HTR-8/SVneo (cell line): ENCODE measurements around the gene ATXN10.

Source experiments
- DNase-seq: peaks from one replicate; pipeline ENCODE4 v3.0.0; 2011; ENCODE audit warnings: low spot score, mixed read lengths; ENCODE audit not compliant: insufficient read length
- FAIRE-seq: peaks from 2 replicates; lab custom pipeline; 2011; peaks lifted over from hg19 to GRCh38; lab: Jason Lieb, UNC

Gene ATXN10

DNA sequence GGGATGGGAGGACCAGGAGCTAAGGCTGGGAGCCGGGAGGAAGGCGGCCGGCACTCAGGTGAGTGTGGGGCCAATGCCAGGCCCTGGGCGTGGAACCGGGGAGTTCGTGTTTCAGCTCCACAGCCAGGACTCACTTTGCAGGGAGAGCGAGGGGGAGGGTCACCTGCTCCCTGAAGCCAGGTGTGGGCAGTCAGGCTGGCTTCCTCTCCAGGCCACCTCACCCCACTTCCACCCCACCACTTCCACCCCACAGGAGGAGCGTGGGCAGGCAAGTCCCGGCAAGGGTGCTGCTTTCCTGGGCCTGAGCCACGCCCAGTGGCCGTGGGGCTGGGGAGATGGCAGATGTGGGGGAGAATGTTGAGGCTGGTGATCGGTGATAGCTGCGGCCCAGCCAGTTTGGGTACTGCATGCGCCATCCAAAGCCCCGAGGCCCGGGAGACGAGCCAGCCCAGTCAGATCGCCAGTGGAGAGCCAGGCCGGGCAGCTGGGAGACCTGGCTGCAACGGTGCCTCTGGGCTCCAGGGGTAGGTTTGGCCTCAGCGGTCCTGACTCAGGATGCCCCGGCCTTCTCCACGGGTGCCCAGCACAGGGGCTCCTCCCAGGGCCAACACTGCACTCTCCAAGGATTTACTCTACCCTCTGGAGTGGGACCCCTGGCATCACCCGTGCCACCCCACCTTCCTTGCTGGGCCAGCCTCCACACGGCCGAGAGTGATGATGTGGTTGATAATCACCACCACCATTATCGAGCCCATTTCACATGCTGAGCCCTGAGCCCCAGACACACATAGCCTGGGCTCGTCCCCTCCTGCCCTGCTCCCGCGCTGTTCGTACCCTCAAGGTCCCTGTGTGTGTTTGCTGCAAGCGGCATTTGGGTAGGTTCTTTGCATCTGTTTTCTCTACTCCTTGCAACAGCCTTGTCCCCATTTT, 211.5 kb downstream of the ATXN10 start:
- FAIRE-seq (no peak), DNase-seq (no peak)

DNA sequence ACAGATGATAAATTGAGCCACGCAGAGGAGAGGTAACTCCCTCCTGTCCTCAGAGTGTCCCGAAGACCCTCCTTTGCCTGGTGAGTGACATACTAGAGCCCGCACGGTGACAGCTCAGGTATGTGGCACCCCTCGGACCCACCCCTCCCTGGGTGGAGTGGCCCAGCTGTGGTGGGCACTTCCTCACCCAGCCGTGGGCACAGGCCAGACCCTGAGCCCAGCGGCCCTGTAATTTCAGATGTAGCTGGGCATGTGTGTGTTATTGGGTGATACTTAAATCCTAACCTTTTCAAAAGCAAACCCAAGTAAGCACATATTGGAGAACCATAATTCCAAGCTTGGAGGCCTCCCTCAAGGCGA, 212.2 kb downstream of the ATXN10 start:
- FAIRE-seq (no peak), DNase-seq (no peak)

DNA sequence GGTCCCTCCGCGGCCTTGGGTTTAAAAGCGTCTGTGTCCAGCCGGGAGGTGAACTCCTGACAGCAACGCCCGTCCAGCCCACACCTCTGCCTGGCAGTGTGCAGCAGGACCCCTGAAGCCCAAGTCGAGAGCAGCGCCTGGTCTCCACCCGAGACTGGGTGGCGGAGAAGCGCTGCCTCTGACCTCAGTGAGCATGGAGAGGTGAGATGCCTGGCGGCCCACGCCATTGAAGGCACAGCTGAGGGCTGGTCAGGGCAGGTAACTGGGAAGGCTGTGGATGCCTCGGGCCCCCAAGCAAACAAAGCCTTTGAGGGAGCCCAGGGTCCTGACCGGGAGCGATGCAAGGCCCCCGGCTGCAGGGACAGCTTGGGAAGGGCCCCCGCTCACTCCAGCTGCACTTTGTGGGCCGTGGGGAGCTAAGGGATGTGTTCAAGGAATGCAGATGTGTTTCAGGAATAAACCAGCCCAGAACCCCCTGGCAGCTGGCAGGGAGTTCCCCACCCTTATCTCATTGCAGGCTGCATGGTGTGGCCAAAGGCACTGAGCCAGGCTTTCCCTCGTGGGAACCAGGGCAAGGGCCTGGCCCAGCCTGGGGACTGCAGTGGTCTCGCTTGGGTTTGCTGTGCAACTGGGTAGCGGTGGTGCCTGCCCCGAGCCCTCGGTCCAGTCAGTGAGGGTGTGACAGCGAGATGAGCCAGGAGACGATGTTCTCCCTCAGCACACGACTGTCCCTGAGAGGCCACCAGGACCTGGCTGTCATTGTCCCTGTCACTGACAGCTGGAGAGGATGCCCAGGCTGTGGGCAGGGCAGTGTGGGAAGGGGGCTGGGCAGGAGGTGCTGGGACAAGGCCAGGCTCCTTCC, 212.8 kb downstream of the ATXN10 start:
- DNase-seq (no peak), FAIRE-seq (no peak)

DNA sequence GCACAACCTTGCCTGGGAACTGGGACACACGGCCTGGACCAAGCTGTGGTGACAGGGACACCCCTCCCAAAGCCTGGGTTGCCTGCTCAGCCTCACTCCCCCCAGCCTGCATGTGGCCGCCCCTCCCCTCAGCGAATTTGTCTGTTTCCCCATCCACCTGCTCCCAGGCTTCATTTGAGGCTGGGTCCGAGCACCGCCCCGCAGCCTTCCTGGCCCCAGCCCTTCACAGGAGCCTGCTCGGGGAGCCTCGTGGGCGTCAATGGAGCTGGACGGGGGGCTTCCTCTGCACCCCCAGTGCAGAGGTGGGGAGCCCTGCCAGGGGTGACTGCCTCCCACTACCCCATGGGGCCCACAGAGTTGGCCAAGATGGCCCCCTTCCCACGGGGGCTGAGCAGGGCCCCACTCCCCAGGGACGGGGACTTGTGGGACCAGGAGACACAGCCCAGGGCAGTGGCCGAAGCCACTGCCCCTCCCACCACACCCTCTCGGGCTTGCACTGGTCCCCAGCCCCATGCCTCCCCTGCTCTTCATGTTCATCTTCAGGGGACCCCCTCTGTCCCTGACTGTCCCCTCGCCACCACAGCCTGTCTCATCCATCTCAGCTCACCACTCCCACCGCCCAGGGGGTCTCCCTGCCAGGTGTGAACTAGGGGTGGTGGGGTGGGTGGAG, 213.7 kb downstream of the ATXN10 start:
- no peak for DNase-seq
- no peak for FAIRE-seq

DNA sequence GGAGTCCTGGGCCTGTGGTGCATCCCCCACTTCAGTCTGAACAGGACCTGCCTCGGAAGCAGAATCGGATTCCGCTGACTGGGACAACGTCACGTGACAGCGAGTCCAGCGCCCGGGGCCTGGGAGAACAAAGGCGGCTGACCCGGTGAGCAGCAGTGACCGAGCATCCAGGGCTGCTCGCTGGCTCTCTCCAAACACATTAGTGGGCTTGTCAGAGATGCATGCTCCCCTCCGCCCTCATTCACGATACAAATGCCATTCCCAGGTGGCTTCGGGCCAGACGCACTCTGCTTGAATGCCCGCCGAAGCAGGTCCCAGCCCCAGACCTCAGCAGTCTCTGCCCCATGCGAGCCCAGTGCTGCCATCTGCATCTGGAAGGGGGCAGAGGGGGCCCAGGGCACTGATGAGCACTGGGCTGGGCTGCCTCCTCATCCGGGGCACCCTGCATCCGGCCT, 214.3 kb downstream of the ATXN10 start:
- DNase-seq (no peak), FAIRE-seq (no peak)

DNA sequence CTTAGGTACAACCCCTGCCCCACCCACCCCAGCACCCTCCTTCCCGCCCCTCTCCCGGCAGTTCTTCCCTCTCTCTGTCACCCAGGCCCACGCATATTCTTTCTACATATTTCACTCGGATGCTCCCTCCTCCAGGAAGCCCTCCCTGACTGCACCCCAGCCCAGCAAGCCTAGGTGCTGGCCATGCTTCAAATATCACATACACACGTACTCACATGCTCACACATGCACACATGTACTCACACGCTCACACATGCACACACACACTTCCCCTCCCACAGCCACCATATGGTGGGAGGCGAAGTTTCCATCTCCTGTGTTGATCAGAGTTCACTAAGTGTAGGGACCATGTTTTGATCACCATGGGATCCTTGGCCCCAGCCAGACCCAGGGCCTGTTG, 214.9 kb downstream of the ATXN10 start:
- FAIRE-seq (no peak), DNase-seq (no peak)

DNA sequence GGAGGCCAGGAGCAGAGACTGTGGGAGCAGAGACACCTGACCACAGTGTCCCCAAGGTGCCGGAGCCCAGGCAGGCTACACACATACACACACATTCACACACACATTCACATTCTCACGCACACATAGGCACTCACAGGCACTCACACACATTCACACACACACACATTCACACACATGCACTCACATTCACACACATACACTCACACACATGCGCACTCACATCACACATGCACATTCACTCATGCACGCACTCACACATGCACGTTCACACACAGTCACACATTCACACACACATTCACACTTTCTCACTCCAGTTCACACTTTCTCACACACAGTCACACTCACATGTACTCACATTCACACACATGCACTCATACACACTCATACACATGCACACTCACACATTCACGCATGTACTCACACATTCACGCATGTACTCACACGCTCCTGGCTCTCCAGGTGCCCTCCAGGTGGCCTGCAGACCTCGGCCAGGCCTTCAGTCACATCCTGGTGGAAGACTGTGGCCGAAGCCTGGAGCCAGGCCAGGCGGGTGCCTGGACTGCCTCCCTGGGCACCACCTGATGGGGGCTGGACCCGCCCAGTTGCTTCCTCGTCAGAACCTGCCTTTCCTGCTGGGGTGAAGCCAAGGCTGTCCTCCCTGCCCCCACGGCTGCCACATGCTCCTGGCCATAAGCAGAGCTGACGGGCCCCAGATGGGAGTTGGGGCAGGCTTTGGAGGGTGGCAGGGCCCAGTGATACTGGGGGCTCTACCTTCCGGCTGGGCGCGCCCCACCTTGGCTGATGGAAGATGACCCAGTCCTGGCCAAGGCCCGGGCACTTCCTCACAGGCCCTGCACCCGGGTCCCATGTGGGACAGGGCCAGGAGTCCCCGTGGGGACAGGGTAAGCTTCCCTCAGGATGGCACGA, 215.8 kb downstream of the ATXN10 start:
- DNase-seq: no peak
- FAIRE-seq: peak; percentile 90

DNA sequence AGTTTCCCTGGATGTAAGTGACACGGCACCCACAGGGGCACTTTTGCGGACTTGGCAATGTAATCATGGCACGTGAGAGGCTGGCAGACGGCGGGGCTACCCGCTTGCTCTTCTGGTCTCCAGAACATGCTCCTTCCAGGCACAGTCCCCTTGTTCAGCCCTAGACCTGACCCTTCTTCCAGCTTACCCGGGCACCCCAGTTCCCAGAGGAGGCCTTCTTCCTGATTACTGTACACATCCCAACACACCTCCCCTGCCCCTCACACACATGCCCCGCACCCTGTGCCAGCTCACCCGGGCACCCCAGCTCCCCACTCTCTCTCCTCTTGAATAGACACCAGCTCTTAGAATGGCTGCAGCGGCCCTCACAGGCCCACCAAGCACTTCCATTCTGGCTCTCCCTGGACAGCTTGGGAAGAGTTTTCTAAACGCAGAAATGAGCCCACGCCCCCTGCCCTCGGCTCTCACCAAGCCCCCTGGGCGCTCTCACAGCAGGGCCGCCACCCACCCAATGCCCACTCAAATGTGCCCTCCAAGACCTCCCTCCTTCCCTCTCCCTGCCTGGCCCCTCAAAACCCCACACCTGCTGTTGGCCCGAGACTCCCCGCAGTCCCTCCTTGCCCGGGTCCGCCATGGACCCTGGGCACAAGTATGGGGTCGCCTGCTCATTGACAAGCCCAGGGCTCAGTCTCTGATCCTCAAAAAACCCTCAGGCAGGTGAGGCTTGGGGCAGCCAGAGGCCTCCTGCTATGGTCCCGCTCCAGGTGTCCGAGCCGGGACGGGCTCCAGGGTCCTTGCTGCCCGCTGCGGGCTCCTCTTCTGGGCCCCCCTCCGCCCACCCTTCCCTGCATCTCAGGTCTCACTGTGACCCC, 216.8 kb downstream of the ATXN10 start:
- FAIRE-seq: no peak

DNA sequence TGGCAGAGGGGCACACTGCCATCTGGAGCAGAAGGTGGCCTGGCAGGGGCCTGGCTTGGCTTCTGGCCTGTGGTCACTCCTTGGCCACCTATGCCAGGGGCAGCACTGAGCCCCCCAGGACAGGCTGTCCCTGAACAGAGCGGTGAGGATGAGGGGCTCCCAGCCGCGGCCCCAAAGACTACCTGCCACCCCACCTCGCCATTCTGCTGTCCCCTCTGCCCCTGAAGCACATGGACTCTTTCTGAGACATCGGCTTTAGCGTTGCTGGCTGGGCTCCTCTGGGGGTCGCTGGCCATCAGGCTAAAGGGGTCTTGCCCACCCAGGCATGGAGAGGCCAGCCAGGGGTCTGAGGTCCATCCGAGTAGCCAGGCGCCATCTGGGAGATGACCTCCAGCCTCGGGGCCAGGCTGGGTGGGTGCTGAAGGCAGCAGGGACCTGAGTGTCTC, 217.5 kb downstream of the ATXN10 start:
- no peak for FAIRE-seq
- no peak for DNase-seq

More for the DNA sequence above, 216.8 kb downstream of the ATXN10 start:
- no peak for DNase-seq

DNA sequence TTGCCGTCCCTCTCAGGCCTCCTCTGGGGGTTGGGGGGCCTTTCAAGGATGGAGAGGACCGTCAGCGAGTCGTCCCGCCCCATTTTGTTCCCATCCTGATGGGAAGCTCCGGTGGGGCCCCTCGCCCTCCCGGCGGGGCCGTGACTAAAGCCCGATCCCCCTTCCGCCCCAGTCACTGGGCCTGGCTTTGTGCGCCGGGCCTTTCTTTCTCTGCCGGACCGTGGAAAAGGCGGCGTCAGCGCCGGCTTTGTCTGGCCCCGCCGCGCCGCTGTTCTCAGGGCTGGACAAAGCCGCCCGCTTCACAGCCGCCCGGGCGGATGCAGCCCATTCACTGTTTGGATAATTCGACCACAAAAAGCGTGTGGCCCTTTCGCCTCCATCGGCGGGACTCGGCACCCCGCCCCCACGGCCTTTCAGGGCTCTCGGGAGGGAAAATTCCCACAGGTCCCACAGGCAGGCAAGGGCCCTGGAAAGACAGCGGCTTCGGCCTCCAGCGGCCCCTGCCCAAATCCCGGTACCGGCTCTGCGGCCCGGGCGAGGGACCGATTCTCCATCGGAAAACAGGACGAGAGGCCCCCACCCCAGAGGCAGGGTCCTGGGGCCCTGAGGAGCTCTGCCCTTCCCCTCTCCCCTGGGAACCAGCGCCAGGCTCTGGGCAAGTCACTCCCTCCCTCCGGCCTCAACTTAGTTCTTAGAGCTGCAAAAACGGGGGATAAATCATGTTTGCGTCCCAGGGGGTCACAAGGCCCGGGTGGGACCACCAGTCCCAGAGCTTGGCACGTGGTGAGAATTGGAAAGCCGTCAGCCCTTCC, 218.1 kb downstream of the ATXN10 start:
- FAIRE-seq (no peak), DNase-seq (no peak)

DNA sequence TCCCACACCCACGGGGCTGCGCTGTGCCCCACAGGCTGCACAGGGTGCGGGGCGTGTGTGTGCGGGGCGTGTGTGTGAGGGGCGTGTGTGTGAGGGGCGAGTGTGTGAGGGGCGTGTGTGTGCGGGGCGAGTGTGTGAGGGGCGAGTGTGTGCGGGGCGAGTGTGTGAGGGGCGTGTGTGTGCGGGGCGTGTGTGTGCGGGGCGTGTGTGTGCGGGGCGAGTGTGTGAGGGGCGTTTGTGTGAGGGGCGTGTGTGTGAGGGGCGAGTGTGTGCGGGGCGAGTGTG, 218.7 kb downstream of the ATXN10 start:
- no peak for DNase-seq
- no peak for FAIRE-seq

DNA sequence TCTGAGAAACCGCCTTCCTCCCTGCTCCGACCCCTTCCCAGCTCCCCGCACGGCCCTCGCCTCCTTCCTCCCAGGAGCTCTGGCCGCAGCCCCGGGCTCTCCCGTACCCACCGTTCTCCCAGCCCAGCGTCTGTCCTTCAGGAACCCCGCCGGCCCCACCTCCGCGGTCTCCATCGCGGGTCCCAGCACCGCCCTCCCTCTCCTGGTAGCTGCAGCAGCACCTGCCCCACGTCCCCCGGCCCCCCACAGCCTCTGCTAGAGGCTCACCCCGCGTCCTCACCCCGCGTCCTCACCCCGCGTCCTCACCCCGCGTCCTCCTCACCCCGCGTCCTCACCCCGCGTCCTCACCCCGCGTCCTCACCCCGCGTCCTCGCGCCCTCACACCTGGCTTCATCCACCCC, 219.4 kb downstream of the ATXN10 start:
- no peak for FAIRE-seq

DNA sequence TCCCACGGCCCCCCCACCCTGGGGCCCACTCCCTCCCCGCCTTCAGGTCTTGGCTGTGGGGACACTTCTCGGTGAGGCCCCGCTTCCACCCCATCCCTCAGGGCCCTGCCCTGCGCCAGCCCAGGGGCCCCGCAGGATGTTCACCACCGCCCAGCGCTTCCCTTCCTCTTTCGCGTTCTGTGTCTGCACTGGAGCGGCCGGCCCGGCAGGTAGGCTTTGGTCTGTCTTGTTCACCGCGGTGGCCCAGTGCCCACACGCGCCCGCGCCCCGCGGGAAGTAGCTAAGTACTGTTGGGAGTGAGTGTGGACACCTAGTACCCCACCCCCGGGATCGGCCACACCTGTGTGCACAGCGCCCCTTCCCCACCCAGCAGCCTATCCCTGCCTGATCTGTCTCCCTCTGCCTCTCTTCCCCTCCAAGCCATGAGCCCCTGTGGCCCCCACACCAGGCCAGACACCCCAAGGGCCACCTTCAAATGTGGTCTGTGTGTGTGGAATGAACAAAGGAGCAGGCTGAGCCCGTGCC, 219.9 kb downstream of the ATXN10 start:
- DNase-seq (no peak), FAIRE-seq (no peak)

More for the DNA sequence above, 219.4 kb downstream of the ATXN10 start:
- DNase-seq: no peak

DNA sequence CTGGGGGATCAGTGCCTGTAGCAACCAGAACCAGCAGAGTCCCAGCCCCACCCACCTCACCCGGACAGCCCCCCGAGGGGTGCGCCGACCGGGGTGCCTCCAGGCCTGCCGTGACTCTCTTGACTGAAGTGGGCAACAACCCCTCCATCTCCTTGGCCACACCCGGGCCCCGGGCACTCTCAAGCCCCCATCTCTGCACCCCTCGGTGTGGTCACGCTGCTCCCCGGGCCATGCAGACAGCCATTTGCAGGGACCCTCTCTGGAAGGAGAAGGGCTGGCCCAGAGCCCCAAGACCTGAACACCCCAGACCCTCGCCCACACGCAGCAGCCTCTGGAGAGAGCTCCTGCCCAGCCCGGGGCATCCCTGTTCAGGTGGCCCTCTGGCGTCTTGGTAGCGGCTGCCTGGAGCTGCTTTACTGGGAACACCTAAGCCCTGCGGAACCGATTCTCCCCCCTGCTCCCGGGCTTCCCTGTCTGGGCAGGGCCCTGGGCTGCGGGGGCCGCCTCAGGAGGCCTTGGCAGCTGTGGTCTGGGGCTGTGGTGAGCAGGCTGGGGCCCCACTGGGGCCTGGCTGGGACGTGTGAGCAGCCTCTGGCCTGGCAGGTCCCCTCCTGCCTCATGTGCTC, 220.5 kb downstream of the ATXN10 start:
- no peak for DNase-seq
- FAIRE-seq: no peak

DNA sequence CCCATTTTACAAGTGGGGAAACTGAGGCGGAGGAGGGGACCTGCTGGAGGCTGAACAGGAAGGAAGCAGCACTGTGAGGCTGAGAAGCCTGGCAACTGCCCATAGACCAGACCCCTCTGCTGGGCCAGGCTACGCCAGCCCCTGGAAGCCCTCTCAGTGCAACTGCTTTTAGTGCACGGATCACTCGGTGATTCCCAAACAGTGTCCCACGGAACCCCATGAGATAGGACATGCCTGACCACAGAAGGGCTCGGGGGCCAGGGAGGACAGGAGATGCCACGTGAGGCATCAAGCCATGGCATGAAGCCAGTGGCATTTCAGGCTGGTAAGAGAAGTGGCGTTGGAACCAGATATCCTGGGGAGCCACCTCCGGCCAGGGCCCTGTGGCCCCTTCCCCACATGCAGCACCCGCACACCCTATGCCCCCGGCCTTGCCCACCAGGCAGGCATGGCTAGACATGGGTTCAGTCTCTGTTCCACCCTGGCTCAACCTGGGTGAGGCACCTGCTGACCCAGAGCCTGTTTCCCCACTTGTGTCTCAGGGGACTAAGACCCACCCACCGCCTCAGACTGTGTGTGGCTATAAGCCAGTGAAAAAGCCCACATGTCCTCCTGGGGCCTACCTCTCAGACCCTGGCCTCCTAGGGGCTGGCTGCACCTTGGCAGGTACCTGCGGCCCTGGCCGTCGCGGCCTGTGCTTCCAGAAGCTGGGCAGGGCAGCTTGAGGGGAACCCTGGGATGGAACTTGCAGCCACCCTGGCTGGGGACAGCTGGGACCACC, 221.2 kb downstream of the ATXN10 start:
- FAIRE-seq: no peak
- no peak for DNase-seq

DNA sequence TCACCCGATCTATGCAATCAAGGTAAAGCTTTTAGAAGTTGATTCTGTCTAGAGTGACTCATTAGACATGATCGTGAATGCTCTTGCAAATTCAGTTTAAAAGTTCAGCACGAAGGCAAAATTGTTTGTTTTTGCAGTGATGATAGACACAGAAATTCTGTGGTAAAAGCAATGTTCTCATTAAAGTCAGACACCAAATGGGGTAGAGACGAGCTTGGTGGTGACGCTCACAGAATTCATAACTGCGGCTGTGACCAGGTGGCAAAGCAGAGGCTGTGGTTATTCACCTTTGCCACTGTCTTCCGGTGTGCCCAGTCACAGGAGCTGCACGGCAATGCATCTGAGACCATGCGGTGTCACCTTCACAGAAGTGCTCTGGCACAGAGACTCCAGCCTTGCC, 221.9 kb downstream of the ATXN10 start:
- DNase-seq (no peak), FAIRE-seq (no peak)
